LNCAP (cell line): ENCODE measurements around the gene SETD4.

ENCODE experiments used
- CTCF ChIP-seq: fragments of 450-650 bp; IDR thresholded peaks from 2 replicates; pipeline ENCODE4 v1.5.1; 2017; ENCODE audit warnings: mild to moderate bottlenecking

SETD4 gene

GRCh38 chr21:36060159-36060921, at the start of gene SETD4:
SETD4 (minus strand) TSS chr21:36060526; CDS start chr21:36058888, 1,638 bp downstream.
- TF ChIP-seq CTCF, result no peak

GRCh38 chr21:36109868-36110267, 49.5 kb upstream of the SETD4 start:
- no peak for TF ChIP-seq CTCF

- no peak for TF ChIP-seq CTCF
These were observed 45.1 kb upstream of the SETD4 start for GRCh38 chr21:36105327-36105842.

GRCh38 chr21:36104317-36105300, 44.3 kb upstream of the SETD4 start:
- TF ChIP-seq CTCF, result no peak

- TF ChIP-seq CTCF, result no peak
These were observed 43.1 kb upstream of the SETD4 start for GRCh38 chr21:36103434-36103833.

- TF ChIP-seq CTCF, result no peak
These were observed 40.8 kb upstream of the SETD4 start for GRCh38 chr21:36100971-36101641.

- TF ChIP-seq CTCF, result no peak
These were observed 38.7 kb upstream of the SETD4 start for GRCh38 chr21:36099000-36099399.
